A549 (cell line): ENCODE results near the gene ERMAP.

Experiments
- CTCF ChIP-seq: fragments of >200 bp; sonication (Bioruptor Twin); formaldehyde crosslinking; IDR thresholded peaks from 3 replicates; pipeline ENCODE4 v1.5.1; 2016
- MAZ ChIP-seq: fragments of 150-350 bp; IDR thresholded peaks from 2 replicates; pipeline ENCODE4 v1.6.1; 2014; ENCODE audit warnings: antibody characterized with exemption, low read depth, low read length, borderline replicate concordance
- REST ChIP-seq: fragments of 200-600 bp; sonication (generic); IDR thresholded peaks from 2 replicates; pipeline ENCODE4 v1.6.1; 2016; ENCODE audit warnings: antibody characterized with exemption, mild to moderate bottlenecking, moderate library complexity
- TFCP2L1 ChIP-seq: fragments of 250-450 bp; sonication (Bioruptor Pico); IDR thresholded peaks from 2 replicates; pipeline ENCODE4 v1.5.0; 2021; ENCODE audit warnings: mild to moderate bottlenecking

DNA sequence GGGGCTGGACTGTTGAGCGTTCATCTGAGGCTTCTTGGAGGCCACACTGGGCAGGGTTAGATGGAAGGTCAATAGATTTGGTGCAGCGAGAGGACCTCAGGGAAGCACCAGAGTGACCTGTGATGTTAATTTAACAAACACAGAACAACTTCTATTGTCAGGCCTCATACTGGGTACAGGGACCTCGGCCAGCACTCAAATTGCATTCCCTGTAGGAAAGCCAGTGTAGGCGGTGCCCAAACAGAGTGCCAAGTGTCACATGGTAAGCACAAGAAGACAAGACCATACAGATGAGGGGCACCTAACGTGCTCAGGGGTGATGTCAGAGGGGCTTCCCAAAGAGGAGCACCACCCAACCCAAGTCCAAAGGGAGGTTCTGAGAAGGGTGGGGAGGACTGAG is 30.8 kb upstream of the ERMAP start:
- TF ChIP-seq REST (no peak), TFCP2L1 (CRISPR knock-in tag) (no peak), CTCF (no peak), MAZ (no peak)
